NOMO-1 treated with dmso at 0.1 percent for 144 hours (cell line): Measurements from ENCODE around the gene ERC2.
A peak's percentile ranks its signal among the peaks of the same experiment; 100 is the strongest.

Source experiments
- DNase-seq: peaks from one replicate; lab custom pipeline; 2025; ENCODE audit not compliant: unreplicated experiment; lab: John Stamatoyannopoulos, UW

Gene ERC2

GRCh38 chr3:56369914-56370313 lies 98.4 kb downstream of the ERC2 start:
- DNase-seq = no peak

GRCh38 chr3:56368846-56369245 lies 99.4 kb downstream of the ERC2 start:
- DNase-seq = no peak

- DNase-seq = no peak
Observed at GRCh38 chr3:56366641-56367162, 101.6 kb downstream of the ERC2 start.

- DNase-seq = no peak
Observed at GRCh38 chr3:56365905-56366640, 102.2 kb downstream of the ERC2 start.

- DNase-seq = no peak
Observed at GRCh38 chr3:56364665-56365064, 103.6 kb downstream of the ERC2 start.

GRCh38 chr3:56363720-56364119 lies 104.5 kb downstream of the ERC2 start:
- DNase-seq = no peak

GRCh38 chr3:56361731-56362130 lies 106.5 kb downstream of the ERC2 start:
- no peak for DNase-seq

- DNase-seq = no peak
Observed at GRCh38 chr3:56357266-56357665, 111.0 kb downstream of the ERC2 start.

GRCh38 chr3:56356808-56357207 lies 111.5 kb downstream of the ERC2 start:
- DNase-seq = no peak

GRCh38 chr3:56355570-56356185 lies 112.6 kb downstream of the ERC2 start:
- DNase-seq = peak; percentile 36

- DNase-seq = no peak
Observed at GRCh38 chr3:56351537-56351936, 116.7 kb downstream of the ERC2 start.

GRCh38 chr3:56347219-56347871 lies 120.9 kb downstream of the ERC2 start:
- peak; percentile 61 for DNase-seq

GRCh38 chr3:56342475-56342874 lies 125.8 kb downstream of the ERC2 start:
- DNase-seq = no peak

- DNase-seq = no peak
Observed at GRCh38 chr3:56339671-56340070, 128.6 kb downstream of the ERC2 start.

GRCh38 chr3:56339244-56339643 lies 129.0 kb downstream of the ERC2 start:
- DNase-seq = no peak

- no peak for DNase-seq
Observed at GRCh38 chr3:56336023-56336422, 132.2 kb downstream of the ERC2 start.

GRCh38 chr3:56324473-56324872 lies 143.8 kb downstream of the ERC2 start:
- DNase-seq = no peak

- no peak for DNase-seq
Observed at GRCh38 chr3:56323986-56324420, 144.3 kb downstream of the ERC2 start.

- DNase-seq = no peak
Observed at GRCh38 chr3:56322862-56323261, 145.4 kb downstream of the ERC2 start.

- no peak for DNase-seq
Observed at GRCh38 chr3:56321892-56322291, 146.4 kb downstream of the ERC2 start.

GRCh38 chr3:56321383-56321782 lies 146.9 kb downstream of the ERC2 start:
- DNase-seq = no peak

GRCh38 chr3:56320883-56321282 lies 147.4 kb downstream of the ERC2 start:
- no peak for DNase-seq
